GM12878 (cell line): ENCODE measurements around the gene CDK5RAP1. TPM values are rescaled to one million over a fixed set of nuclear protein-coding genes. Genes with fewer than 3 reads are reported as not detected.

ENCODE experiments used
- ATAC-seq: fragments of 200-7000 bp; cut with Tn5 transposase; 3 replicates; pipeline ENCODE4 v1.9.1; 2020; ENCODE audit warnings: mild to moderate bottlenecking, moderate library complexity
- BruUV-seq: library from RNA; stranded (reverse); fragments of 400-500 nt; replicated peaks from 2 replicates; lab custom pipeline; 2021; lab: Mats Ljungman, UMichigan
- CTCF ChIA-PET: fragments of 300-600 bp; sonication (Branson Sonifier 250); formaldehyde crosslinking; extraction: SDS; loops from one replicate; lab custom pipeline; 2021; ENCODE audit warnings: inconsistent platforms; lab: Yijun Ruan, JAX
- POLR2A ChIA-PET: fragments of 350-600 bp; formaldehyde crosslinking; extraction: SDS; loops from one replicate; lab custom pipeline; 2021; ENCODE audit warnings: inconsistent platforms; lab: Charles Lee
- RAD21 ChIA-PET: fragments of 300-600 bp; sonication (Branson Sonifier 250); formaldehyde crosslinking; loops from one replicate; lab custom pipeline; 2023; ENCODE audit warnings: antibody characterized with exemption; ENCODE audit not compliant: unreplicated experiment; lab: Charles Lee
- SMC1A ChIA-PET: fragments of 300-600 bp; sonication (Branson Sonifier 250); formaldehyde crosslinking; loops from one replicate; lab custom pipeline; 2023; ENCODE audit not compliant: unreplicated experiment, uncharacterized antibody; lab: Charles Lee
- DNase-seq: peaks from one replicate; pipeline ENCODE4 v3.0.0-alpha.2; 2011; ENCODE audit warnings: low read depth, low spot score
- FAIRE-seq: peaks from 3 replicates; lab custom pipeline; 2011; peaks lifted over from hg19 to GRCh38; lab: Jason Lieb, UNC
- H2AFZ ChIP-seq: 2 replicates; pipeline ENCODE4 v1.6.0; 2011; ENCODE audit warnings: low read depth, low read length, control low read depth; ENCODE audit not compliant: control insufficient read depth
- H3K27ac ChIP-seq: 2 replicates; pipeline ENCODE4 v1.5.1; 2011; ENCODE audit warnings: control low read depth; ENCODE audit not compliant: control insufficient read depth, insufficient read depth
- H3K27me3 ChIP-seq, 2 experiments: replicated peaks in 1 of 2; 2 replicates each; pipeline versions ENCODE4 v1.6.0 to v1.6.1; 2011; ENCODE audit warnings: low read length in 1 of 2; ENCODE audit not compliant: control insufficient read depth in 2 of 2, insufficient read depth in 2 of 2
- H3K36me3 ChIP-seq, 2 experiments: 2 replicates each; pipeline ENCODE4 v1.5.1; 2011; ENCODE audit warnings: low read length in 1 of 2; ENCODE audit not compliant: control insufficient read depth in 2 of 2, insufficient read depth in 2 of 2
- H3K4me1 ChIP-seq: 2 replicates; pipeline ENCODE4 v1.6.1; 2011; ENCODE audit warnings: mild to moderate bottlenecking, low read length, moderate library complexity, mixed read lengths; ENCODE audit not compliant: control insufficient read depth, insufficient read depth
- H3K4me2 ChIP-seq: 2 replicates; pipeline ENCODE4 v1.6.0; 2011; ENCODE audit warnings: control low read depth; ENCODE audit not compliant: control insufficient read depth, insufficient read depth
- H3K4me3 ChIP-seq: fragments of 200-600 bp; sonication (generic); 2 replicates; pipeline ENCODE4 v1.5.1; 2016
- H3K79me2 ChIP-seq: 2 replicates; pipeline ENCODE4 v1.6.0; 2011; ENCODE audit warnings: low read length; ENCODE audit not compliant: control insufficient read depth, insufficient read depth
- H3K9ac ChIP-seq: 2 replicates; pipeline ENCODE4 v1.8.0; 2011; ENCODE audit warnings: low read length, control low read depth, mixed read lengths; ENCODE audit not compliant: control insufficient read depth, insufficient read depth
- H3K9me3 ChIP-seq: replicated peaks from 3 replicates; pipeline ENCODE4 v1.5.1; 2011; ENCODE audit warnings: mild to moderate bottlenecking, low read length; ENCODE audit not compliant: control insufficient read depth, insufficient read depth
- H4K20me1 ChIP-seq: 2 replicates; pipeline ENCODE4 v1.6.0; 2011; ENCODE audit not compliant: control insufficient read depth, insufficient read depth
- CEBPB ChIP-seq, 2 experiments: fragments of 150-350 bp in 1 of 2; IDR thresholded peaks; 2 replicates each; pipeline ENCODE4 v1.6.1; 2012 to 2014; ENCODE audit warnings: low read depth in 2 of 2, low read length in 2 of 2, borderline replicate concordance in 1 of 2, inconsistent platforms in 1 of 2
- IRF4 ChIP-seq: IDR thresholded peaks from 2 replicates; pipeline ENCODE4 v1.6.1; 2011; ENCODE audit warnings: low read depth, low read length
- JUND ChIP-seq: IDR thresholded peaks from 2 replicates; pipeline ENCODE4 v1.6.1; 2012; ENCODE audit warnings: low read depth, mild to moderate bottlenecking, low read length, improper control_type of control experiment, moderate library complexity
- WGBS: methylation state at CpG from one replicate; pipeline ENCODE4 v1.1.6; 2016; ENCODE audit warnings: low lambda C conversion rate; ENCODE audit not compliant: insufficient replicate concordance, insufficient coverage; ENCODE audit errors: missing lambda C conversion rate; 5-methylcytosine and 5-hydroxymethylcytosine counted together
- in situ Hi-C: fragments of 300-500 bp; cut with MboI; formaldehyde crosslinking; loops from 9 replicates; pipeline ENCODE4 v1.14.3; 2018; ENCODE audit warnings: mixed read lengths
- intact Hi-C: fragments of 100-400 bp; cut with micrococcal nuclease; formaldehyde crosslinking; loops from one replicate; pipeline ENCODE4 v1.14.2; 2022; ENCODE audit not compliant: unreplicated experiment
- polyA plus RNA-seq, 11 experiments: library from polyadenylated mRNA; depleted of rRNA in 4 of 11; unstranded in 6 of 11; stranded (reverse) in 5 of 11; fragments of >200 nt; fragmentation: Nextera tagmentation in 4 of 11; fragmentation: Illumina TruSeq in 1 of 11; extraction: Ambion mirVana in 4 of 11; extraction: Trizol in 1 of 11; gene quantifications; 1 replicate in 1 of 11; 2 replicates in 10 of 11; pipeline versions ENCODE4 v1.2.1 to v1.2.3, GENCODE V29; 2011 to 2016; ENCODE audit warnings: inconsistent platforms in 2 of 11, missing spikeins in 2 of 11, low read depth in 1 of 11
- total RNA-seq, 4 experiments: library from RNA; depleted of rRNA in 3 of 4; stranded (reverse); fragments of >200 nt in 3 of 4; fragmentation: Illumina TruSeq in 1 of 4; extraction: Trizol in 1 of 4; gene quantifications; 2 replicates each; pipeline versions ENCODE4 v1.2.1 to v1.2.3, GENCODE V29; 2013 to 2021
- TF ChIP-seq, protein P1 (sequence below): fragments of 150-350 bp; IDR thresholded peaks from 2 replicates; pipeline ENCODE4 v1.6.1; 2014; ENCODE audit warnings: mild to moderate bottlenecking, low read depth, low read length

The CDK5RAP1 gene
- total and polyA plus RNA-seq, 10 of the 15 experiments (the other 5 are each of a cell fraction or from before 2014, with no cell fraction given), result 30.4 to 67.6 (median 38.8) TPM

DNA sequence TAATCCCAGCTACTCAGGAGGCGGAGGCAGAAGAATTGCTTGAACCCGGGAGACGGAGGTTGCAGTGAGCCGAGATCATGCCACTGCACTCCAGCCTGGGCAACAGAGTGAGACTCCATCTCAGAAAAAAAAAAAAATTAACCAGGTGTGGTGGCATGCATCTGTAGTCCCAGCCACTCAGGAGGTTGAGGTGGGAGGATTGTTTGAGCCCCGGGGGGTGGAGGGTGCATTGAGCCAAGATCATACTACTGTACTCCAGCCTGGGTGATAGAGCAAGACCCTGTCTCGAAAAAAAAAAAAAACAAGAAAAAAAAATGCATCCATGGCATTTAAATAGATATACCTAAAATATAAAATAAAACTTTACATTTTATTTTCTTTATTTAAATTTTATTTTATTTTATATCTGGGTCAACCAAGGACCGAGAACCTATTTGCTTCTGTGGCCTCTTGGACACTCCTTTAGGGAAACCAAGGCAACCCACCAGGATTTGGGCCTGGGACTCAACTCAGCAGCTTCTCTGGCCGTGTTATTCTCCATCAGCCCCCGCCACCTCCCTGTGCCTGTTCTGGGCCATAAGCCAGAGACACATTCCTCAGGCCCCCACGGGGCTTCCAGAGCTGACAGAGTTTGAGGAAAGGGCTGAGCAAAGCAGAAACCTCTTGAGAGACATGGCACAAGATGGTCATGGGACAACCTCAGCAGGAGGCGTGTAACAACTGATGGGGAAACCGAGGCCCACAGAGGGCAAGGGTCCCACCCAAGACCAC, 36.0 kb upstream of the CDK5RAP1 start:
- RAD21 ChIA-PET, result no interaction called here
- POLR2A ChIA-PET, result no interaction called here
- H2AFZ ChIP-seq, result no peak overlapping the region
- intact Hi-C loops, result no loop called here
- BruUV-seq, result no TSS peak
- H3K27me3 ChIP-seq, result no peaks in the 10 kb centered on the region
- H3K79me2 ChIP-seq, result no peaks in the 10 kb centered on the region
- H3K9me3 ChIP-seq, result no peaks in the 10 kb centered on the region
- H3K36me3 ChIP-seq, result no peaks in the 10 kb centered on the region
- FAIRE-seq (no peak), DNase-seq (no peak), ATAC-seq (no peak)
- in situ Hi-C loops, result no loop called here
- H3K4me1 ChIP-seq, result peaks cover 18% of the 10 kb centered on the region
- 74% methylated on average over 12 of the region's 12 CpGs for WGBS
- CTCF ChIA-PET, result no interaction called here
- SMC1A ChIA-PET, result no interaction called here
- no peak overlapping the region for H3K27ac ChIP-seq
- no peak overlapping the region for H3K4me3 ChIP-seq
- H3K9ac ChIP-seq, result no peak overlapping the region
- no peak overlapping the region for H3K4me2 ChIP-seq
- H4K20me1 ChIP-seq, result no peaks in the 10 kb centered on the region
- TF ChIP-seq JUND (no peak), CEBPB (IDR thresholded peaks at IDR 0.05; ENCODE audit: borderline replicate concordance in 1 of 2, low read depth in 2 of 2, low read length in 2 of 2) (no peak), IRF4 (no peak)
- TF ChIP-seq, protein P1, sequence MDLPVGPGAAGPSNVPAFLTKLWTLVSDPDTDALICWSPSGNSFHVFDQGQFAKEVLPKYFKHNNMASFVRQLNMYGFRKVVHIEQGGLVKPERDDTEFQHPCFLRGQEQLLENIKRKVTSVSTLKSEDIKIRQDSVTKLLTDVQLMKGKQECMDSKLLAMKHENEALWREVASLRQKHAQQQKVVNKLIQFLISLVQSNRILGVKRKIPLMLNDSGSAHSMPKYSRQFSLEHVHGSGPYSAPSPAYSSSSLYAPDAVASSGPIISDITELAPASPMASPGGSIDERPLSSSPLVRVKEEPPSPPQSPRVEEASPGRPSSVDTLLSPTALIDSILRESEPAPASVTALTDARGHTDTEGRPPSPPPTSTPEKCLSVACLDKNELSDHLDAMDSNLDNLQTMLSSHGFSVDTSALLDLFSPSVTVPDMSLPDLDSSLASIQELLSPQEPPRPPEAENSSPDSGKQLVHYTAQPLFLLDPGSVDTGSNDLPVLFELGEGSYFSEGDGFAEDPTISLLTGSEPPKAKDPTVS, result no peak
